Endodermal cell (in vitro differentiated cells): ENCODE measurements around the gene RGS3. TPM values are rescaled to one million over a fixed set of nuclear protein-coding genes. Genes with fewer than 3 reads are reported as not detected.
A peak's percentile ranks its signal among the peaks of the same experiment; 100 is the strongest.

Source experiments
- DNase-seq: peaks from one replicate; pipeline ENCODE4 v3.0.0-alpha.2; 2017
- H3K27ac ChIP-seq: 2 replicates; pipeline ENCODE4 v1.5.1; 2013; ENCODE audit warnings: mild to moderate bottlenecking, low read depth, low read length, moderate library complexity
- H3K27me3 ChIP-seq: 2 replicates; pipeline ENCODE4 v1.6.1; 2013; ENCODE audit warnings: mild to moderate bottlenecking, low read length, moderate library complexity; ENCODE audit not compliant: insufficient read depth, control insufficient read depth, poor library complexity, severe bottlenecking
- H3K36me3 ChIP-seq: 2 replicates; pipeline ENCODE4 v1.7.0; 2013; ENCODE audit warnings: mild to moderate bottlenecking, low read length, moderate library complexity; ENCODE audit not compliant: control insufficient read depth, insufficient read depth
- H3K4me1 ChIP-seq: one replicate; pipeline ENCODE4 v1.7.0; 2013; ENCODE audit warnings: low read length; ENCODE audit not compliant: control insufficient read depth, insufficient read depth
- H3K4me3 ChIP-seq: 2 replicates; pipeline ENCODE4 v1.5.1; 2013; ENCODE audit warnings: mild to moderate bottlenecking, low read length, moderate library complexity
- H3K9ac ChIP-seq: 2 replicates; pipeline ENCODE4 v1.6.1; 2013; ENCODE audit warnings: mild to moderate bottlenecking, low read length, moderate library complexity; ENCODE audit not compliant: poor library complexity, severe bottlenecking; ENCODE audit errors: extremely low read depth
- H3K9me3 ChIP-seq: 2 replicates; pipeline ENCODE4 v1.6.1; 2013; ENCODE audit warnings: mild to moderate bottlenecking, low read length, moderate library complexity; ENCODE audit not compliant: control insufficient read depth
- H3K27ac Mint-ChIP-seq: 2 replicates; pipeline ENCODE4 v1.8.0; 2020; ENCODE audit warnings: mixed read lengths
- H3K27me3 Mint-ChIP-seq: 2 replicates; pipeline ENCODE4 v1.8.0; 2021; ENCODE audit warnings: mild to moderate bottlenecking, mixed read lengths; ENCODE audit not compliant: insufficient read depth
- H3K36me3 Mint-ChIP-seq: 2 replicates; pipeline ENCODE4 v1.8.0; 2020; ENCODE audit warnings: low read depth, mixed read lengths
- H3K4me1 Mint-ChIP-seq: 2 replicates; pipeline ENCODE4 v1.8.0; 2020; ENCODE audit warnings: mixed read lengths
- H3K4me3 Mint-ChIP-seq: 2 replicates; pipeline ENCODE4 v1.8.0; 2020; ENCODE audit warnings: mild to moderate bottlenecking, moderate library complexity, mixed read lengths
- H3K9me3 Mint-ChIP-seq: 2 replicates; pipeline ENCODE4 v1.8.0; 2020; ENCODE audit warnings: mild to moderate bottlenecking, mixed read lengths
- CTCF ChIP-seq: fragments of 200-600 bp; sonication (generic); conservative IDR thresholded peaks from 2 replicates; pipeline ENCODE4 v1.5.0; 2021; ENCODE audit warnings: antibody characterized with exemption, mild to moderate bottlenecking
- WGBS, 2 experiments: methylation state at CpG; one replicate each; pipeline versions ENCODE4 v1.1.5 to v1.1.7; 2013; ENCODE audit warnings: missing lambda C conversion rate in 2 of 2, mixed read lengths in 1 of 2; ENCODE audit not compliant: insufficient coverage in 1 of 2, insufficient read length in 1 of 2; 5-methylcytosine and 5-hydroxymethylcytosine counted together
- total RNA-seq, 2 donors: library from RNA; stranded (reverse); fragmentation: NEBNext Ultra II Directional in 1 of 2; extraction: Animal tissue kit (Norgen Biotek cat#: 25700) in 1 of 2; gene quantifications; 2 replicates in 1 of 2; 3 replicates in 1 of 2; pipeline ENCODE4 v1.2.1, GENCODE V29; 2021

The RGS3 gene
- total RNA-seq, 2 donors from 2014 or later = 20.7 to 40.3 TPM

GRCh38 chr9:113484258-113484730 lies 20.8 kb downstream of the RGS3 start:
- TF ChIP-seq CTCF = no peak
- Histone ChIP-seq H3K4me3 (no peak overlapping the region), H3K9ac (no peak overlapping the region), H3K36me3 (no peaks in the 10 kb centered on the region), H3K27me3 (no peaks in the 10 kb centered on the region), H3K9me3 (no peaks in the 10 kb centered on the region), H3K4me1 (no peaks in the 10 kb centered on the region), H3K27ac (no peak overlapping the region)
- Mint-ChIP-seq H3K27me3 (no peaks in the 10 kb centered on the region), H3K36me3 (no peaks in the 10 kb centered on the region), H3K9me3 (no peaks in the 10 kb centered on the region), H3K4me1 (no peaks in the 10 kb centered on the region), H3K4me3 (no peak overlapping the region), H3K27ac (no peak overlapping the region)
- 91 to 100% methylated on average over 1 to 2 of the region's 2 CpGs for WGBS, 2 experiments
- DNase-seq = peak; percentile 19

- H3K4me1 Mint-ChIP-seq = no peaks in the 10 kb centered on the region
- no peak for DNase-seq
- H3K36me3 ChIP-seq = no peaks in the 10 kb centered on the region
- no peaks in the 10 kb centered on the region for H3K9me3 ChIP-seq
- 89 to 96% methylated on average over 4 to 5 of the region's 5 CpGs for WGBS, 2 experiments
- H3K27me3 Mint-ChIP-seq = no peaks in the 10 kb centered on the region
- H3K27me3 ChIP-seq = no peaks in the 10 kb centered on the region
- TF ChIP-seq CTCF = no peak
- H3K4me3 Mint-ChIP-seq = no peak overlapping the region
- H3K4me3 ChIP-seq = no peak overlapping the region
- H3K36me3 Mint-ChIP-seq = no peaks in the 10 kb centered on the region
- no peaks in the 10 kb centered on the region for H3K9me3 Mint-ChIP-seq
- H3K4me1 ChIP-seq = no peaks in the 10 kb centered on the region
- H3K27ac ChIP-seq = no peak overlapping the region
- H3K9ac ChIP-seq = no peak overlapping the region
- H3K27ac Mint-ChIP-seq = no peak overlapping the region
Measured at GRCh38 chr9:113485761-113486115, 22.2 kb downstream of the RGS3 start.

- no peaks in the 10 kb centered on the region for H3K9me3 ChIP-seq
- H3K9me3 Mint-ChIP-seq = no peaks in the 10 kb centered on the region
- no peak overlapping the region for H3K9ac ChIP-seq
- no peak overlapping the region for H3K27ac ChIP-seq
- no peaks in the 10 kb centered on the region for H3K27me3 Mint-ChIP-seq
- no peak overlapping the region for H3K27ac Mint-ChIP-seq
- H3K36me3 Mint-ChIP-seq = no peaks in the 10 kb centered on the region
- H3K4me3 Mint-ChIP-seq = no peak overlapping the region
- 73 to 88% methylated on average over 3 to 6 of the region's 6 CpGs for WGBS, 2 experiments
- H3K4me1 ChIP-seq = no peaks in the 10 kb centered on the region
- H3K36me3 ChIP-seq = no peaks in the 10 kb centered on the region
- no peaks in the 10 kb centered on the region for H3K27me3 ChIP-seq
- DNase-seq = peak; percentile 39
- no peaks in the 10 kb centered on the region for H3K4me1 Mint-ChIP-seq
- no peak for TF ChIP-seq CTCF
- no peak overlapping the region for H3K4me3 ChIP-seq
Measured at GRCh38 chr9:113486327-113486726, 22.8 kb downstream of the RGS3 start.
